A549 (cell line): ENCODE measurements around the gene RPLP2.

ENCODE experiments used
- CTCF ChIP-seq: fragments of >200 bp; sonication (Bioruptor Twin); formaldehyde crosslinking; IDR thresholded peaks from 3 replicates; pipeline ENCODE4 v1.5.1; 2016
- EP300 ChIP-seq, 2 experiments: fragments of >200 bp; sonication (Bioruptor Twin); formaldehyde crosslinking; IDR thresholded peaks; 2 replicates in 1 of 2; 3 replicates in 1 of 2; pipeline ENCODE4 v1.6.1; 2016 to 2017
- HOXA7 ChIP-seq: fragments of 250-450 bp; sonication (Bioruptor Pico); IDR thresholded peaks from 2 replicates; pipeline ENCODE4 v1.5.0; 2020; ENCODE audit warnings: mild to moderate bottlenecking, moderate library complexity
- HOXB13 ChIP-seq: fragments of 250-450 bp; sonication (Bioruptor Pico); IDR thresholded peaks from 2 replicates; pipeline ENCODE4 v1.5.0; 2020; ENCODE audit warnings: low read depth, mild to moderate bottlenecking, moderate library complexity
- PBX3 ChIP-seq: IDR thresholded peaks from 2 replicates; pipeline ENCODE4 v1.6.1; 2012
- POLR2A ChIP-seq: IDR thresholded peaks from 2 replicates; pipeline ENCODE4 v1.6.1; 2012; ENCODE audit warnings: mild to moderate bottlenecking, low read length
- RNF2 ChIP-seq: fragments of 200-600 bp; sonication (generic); IDR thresholded peaks from 2 replicates; pipeline ENCODE4 v1.6.1; 2016; ENCODE audit warnings: low read depth, mild to moderate bottlenecking, antibody characterized with exemption, moderate library complexity, borderline replicate concordance
- ZFP36 ChIP-seq: fragments of 450-650 bp; IDR thresholded peaks from 2 replicates; pipeline ENCODE4 v1.6.1; 2014; ENCODE audit warnings: borderline replicate concordance; ENCODE audit not compliant: partially characterized antibody

GRCh38 chr11:776561-777287 lies 33.0 kb upstream of the RPLP2 start:
- TF ChIP-seq HOXA7 (CRISPR knock-in tag): no peak
- TF ChIP-seq RNF2: no peak
- no peak for TF ChIP-seq EP300 (IDR thresholded peaks at IDR 0.05)
- TF ChIP-seq PBX3: peak; percentile 63
- TF ChIP-seq CTCF: no peak
- no peak for TF ChIP-seq POLR2A
- no peak for TF ChIP-seq ZFP36
- no peak for TF ChIP-seq HOXB13
